IPS-11a (cell line): ENCODE data around the gene PLEKHA5.
"Not testable (repeated sequence)": the region's sequence is repeated elsewhere in the genome, so short reads cannot be mapped to it uniquely, and the experiment has no call there.

Experiments
- H3K4me3 ChIP-seq: one replicate; pipeline ENCODE4 v1.5.1; 2013; ENCODE audit warnings: low read depth, low read length, control low read depth

PLEKHA5 gene

DNA sequence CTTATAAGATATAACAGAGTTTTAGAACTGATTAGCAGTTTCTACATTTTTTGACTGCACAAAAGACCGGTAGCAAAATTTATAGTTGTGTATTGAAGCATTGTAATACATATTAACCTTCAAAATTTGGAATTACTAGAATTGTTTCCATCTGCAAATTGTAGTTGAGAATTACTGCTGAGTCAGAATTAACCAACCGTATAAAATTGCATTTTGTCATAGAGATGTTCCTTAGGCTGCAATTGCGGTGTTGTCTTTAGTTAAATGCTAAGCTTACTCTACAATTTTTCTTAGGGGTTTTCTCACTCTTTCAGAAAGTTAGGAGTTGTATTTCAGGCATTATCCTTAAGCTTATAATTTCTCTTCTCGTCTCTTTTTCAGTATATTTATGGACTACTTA lies 132.2 kb downstream of the PLEKHA5 start:
- H3K4me3 ChIP-seq: no peak overlapping the region

DNA sequence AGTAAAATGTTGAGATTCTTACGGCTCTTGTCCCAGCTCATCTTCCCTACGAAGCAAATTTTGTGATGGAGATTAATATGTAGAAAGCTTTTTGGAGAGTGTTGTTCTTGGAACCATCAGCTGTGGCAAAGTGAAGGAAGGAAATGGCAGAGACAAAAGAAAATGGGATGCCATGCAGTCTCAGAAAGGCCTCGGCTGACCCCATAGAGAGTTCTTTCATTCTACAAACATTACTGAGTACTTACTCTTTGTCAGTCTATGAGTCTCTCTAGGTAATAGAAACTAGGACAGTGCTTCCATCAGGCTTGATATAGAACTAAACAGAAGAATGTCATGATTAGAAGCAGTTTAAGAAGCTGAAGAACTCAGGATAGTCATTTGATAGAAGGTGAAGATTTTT lies 134.1 kb downstream of the PLEKHA5 start:
- H3K4me3 ChIP-seq: no peak overlapping the region

DNA sequence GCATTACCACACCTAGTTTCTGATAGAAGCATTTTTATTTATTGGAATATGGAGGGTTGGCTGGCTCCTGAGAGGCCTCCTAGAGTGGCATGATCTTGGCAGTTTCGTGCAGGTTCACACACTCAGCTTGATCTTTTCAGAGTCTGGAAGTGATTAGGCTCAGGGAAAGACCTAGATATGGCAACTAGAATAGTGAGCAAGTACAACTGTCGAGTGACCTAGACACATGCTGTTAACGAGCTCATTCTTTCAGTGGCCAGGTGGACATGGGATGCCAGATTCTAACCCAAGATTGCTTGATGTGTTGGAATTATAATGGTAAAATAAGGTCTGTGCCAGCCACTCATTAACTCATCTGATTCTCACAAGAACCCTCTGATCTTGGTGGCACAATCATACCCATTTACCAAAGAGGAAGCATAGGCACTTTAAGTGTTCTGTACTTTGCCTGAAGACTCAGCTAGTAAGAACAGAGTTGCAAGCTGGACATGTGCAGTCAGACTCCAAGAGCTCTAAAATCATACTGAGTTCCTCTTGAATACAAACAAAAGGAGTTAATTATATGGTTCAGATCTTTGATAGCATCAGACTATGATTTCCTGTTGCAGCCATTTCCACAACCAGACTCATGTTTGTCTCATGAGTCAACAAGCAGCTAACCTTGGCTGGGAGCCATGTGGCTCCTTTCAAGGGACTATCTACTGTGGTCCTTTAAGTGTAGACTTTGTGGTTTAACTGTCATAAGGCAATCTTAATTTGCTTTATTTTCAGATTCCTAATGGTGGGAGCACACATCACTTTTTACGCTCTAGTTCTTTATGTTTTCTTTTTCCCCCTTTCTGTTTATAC lies 144.2 kb downstream of the PLEKHA5 start:
- H3K4me3 ChIP-seq: no peak overlapping the region

DNA sequence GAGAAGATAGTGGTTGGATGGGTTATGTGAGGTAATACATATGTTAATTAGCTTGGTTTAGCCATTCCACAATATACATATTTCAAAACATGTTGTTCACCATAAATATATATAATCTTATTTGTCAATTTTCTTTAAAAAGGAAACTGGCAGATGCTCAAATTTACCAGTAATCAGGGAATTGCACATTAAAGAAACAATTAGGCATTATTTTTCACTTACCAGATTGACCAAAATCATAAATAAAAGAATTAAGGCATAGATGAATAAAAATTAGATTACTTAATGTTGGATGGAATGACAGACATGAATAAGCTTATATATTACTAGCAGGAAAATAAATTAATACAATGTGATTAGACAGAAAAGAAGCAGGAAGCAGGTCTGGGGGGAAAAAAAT lies 147.2 kb downstream of the PLEKHA5 start:
- no peak overlapping the region for H3K4me3 ChIP-seq

DNA sequence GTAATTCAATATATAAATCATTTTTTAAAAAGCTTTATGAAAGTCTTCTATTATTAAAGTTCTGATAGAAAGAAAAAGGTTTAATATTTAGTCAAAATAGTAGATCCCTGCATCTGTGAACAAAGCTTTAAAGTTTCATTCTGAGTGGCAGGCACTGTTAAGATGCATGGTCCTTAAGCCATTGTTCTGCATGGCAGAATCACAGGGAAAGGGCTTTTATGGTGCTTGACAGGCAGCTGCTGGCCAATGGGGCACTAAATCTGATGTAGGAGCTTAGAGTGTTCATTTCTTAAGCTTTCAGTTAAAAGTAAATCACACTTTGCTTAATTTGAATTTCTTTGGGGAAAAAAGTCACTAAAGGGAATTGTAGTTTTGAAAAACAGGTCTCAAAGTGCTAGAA lies 148.2 kb downstream of the PLEKHA5 start:
- H3K4me3 ChIP-seq: no peak overlapping the region

DNA sequence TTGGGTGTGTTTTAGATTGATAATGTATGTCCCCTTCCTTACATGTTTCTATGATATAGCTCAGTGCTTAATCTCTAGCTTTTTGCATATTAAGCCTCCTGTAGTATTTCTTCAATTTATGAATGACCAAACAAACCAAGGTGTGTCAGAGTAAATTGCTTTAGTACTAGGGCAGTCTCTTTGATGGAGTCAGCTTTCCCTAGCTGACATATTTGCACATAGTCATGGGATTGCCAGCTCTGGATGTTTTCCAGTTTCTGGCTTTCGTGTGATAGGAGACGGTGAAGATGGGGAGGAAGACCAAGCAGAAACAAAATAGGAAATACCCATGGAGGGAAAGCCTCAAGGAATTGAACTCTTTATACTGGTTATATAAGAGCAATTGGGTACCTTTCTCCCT lies 148.9 kb downstream of the PLEKHA5 start:
- no peak overlapping the region for H3K4me3 ChIP-seq

DNA sequence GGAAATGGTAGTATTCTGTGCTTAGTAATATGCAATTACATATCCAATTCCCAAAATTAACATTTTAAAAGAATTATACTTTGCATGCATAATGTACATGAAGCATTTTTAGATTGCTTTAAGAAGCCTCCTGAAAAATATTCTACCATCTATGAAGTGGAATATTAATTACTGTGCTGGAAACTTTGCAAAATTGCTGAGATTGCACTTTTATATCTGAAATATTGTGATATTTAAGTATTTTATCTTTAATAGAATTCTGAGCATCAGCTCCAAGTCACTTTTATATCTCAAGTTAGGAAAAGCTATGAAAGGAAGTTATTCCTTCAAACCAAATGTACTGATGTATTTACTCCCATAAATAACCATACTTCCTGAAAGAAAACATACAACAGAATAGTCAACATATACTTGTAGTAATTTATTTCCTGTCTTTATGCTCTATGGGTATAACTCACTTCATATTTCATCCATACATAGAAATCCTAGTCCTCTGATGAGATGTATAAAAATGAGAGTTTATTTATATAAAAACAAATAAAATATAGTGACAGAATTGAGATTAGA lies 152.7 kb downstream of the PLEKHA5 start:
- no peak overlapping the region for H3K4me3 ChIP-seq

DNA sequence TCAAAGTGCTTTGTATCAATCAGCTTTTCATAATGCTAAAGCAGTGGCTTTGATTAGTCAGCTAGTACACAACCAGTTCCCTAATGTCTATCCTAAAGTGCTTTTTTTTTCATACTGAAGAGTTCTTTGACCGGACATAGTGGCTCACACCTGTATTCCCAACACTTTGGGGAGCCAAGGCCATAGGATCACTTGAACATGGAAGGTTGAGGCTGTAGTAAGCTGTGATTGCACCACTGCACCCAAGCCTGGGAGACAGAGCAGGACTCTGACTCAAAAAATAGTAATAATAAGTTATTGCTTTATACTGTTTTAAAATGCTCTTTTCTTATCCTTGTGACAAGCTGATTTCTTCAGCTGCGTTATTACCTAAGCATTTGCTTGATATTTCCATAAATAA lies 155.1 kb downstream of the PLEKHA5 start:
- H3K4me3 ChIP-seq: no peak overlapping the region

DNA sequence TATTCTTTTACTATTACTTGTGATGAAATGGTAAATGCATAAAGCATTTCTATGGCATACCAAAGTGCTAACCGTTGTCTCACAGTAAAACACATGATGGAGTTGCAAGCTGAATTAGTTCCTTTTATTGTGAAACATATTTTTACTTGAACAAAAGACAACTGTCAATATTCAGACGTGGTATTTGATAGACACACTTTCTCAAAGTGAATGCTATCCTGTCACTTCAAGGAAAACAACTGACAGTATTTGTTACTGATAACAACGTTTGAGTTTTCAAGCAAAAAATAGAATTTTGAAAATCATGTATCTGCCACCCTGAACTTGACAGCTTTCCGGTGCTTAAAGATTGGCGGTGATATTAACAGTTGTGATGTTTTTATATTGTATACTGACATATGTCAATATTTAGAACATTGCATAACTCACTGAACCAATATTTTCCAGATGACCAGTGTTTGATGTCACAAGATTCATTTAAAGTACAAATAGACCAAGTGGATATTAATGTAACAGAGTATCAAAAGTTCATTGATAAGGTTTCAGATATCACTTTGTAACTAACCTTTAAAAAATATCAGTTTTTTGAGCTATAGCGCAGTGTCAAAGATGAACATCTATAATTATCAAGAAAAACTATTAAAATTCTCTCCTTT lies 156.4 kb downstream of the PLEKHA5 start:
- H3K4me3 ChIP-seq: no peak overlapping the region

DNA sequence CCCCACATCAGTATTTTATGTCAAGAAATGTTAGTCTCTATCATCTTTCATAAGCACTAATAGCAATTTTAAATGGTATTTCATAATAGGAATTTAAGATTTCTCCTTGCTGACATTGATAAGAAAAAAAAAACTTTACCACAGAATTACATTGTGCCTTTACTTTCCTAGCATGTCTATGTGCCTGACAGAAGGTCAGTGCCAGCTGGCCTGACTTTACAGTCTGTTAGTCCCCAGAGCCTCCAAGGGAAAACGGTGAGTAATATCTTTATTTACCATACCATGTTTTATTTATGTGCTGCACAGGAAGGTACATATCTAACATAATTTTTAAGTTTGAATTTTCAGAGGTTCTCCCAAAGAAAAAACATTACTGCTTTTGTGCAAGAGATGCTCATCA lies 157.8 kb downstream of the PLEKHA5 start:
- H3K4me3 ChIP-seq: no peak overlapping the region

DNA sequence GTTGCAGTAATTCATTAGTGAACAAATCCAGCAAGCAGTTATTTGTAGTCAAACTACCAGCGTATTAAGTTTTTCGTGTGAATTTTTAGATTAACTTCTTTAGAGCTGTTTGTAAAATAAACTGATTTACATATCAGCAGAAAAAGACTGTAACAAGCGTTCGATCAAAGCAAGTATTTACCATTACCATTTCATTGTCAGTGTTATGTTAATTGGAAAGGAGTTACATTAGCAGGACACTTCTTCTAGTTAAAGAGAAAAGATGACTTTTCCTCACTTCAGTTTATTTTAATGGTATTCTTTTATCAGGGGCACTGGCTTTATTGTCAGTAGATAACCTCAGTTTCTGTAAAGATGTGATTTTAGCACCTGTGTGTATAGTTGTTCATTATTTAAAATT lies 158.6 kb downstream of the PLEKHA5 start:
- H3K4me3 ChIP-seq: no peak overlapping the region

DNA sequence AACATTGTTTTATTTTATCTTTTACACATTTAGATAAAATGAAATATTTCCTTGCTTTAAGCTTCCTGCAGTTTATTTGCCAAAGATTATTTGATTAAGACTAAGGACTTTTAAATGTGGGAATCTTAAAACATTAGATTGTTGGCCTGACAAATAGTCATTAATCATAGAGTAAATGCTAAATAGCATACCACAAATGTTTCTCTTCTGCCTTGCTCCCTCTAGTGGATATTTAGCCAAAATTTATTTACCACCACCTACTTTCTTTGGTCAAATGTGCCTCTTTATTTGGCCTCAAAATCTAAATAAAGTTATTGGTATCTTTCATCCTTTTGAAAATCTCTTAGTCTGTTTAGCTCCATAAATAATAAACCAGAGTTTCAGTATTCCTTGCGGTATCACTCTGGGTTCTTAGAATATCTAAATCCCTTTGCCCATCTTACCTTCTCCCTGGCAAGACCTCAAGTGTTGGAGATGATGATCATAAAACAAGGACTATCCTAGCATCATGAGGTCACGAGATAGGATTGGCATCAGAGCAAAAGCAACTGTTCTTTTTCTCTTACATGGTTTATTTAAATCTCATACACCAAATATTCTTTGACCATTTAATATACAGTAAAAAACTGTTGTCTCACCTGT lies 159.2 kb downstream of the PLEKHA5 start:
- H3K4me3 ChIP-seq: no peak overlapping the region

DNA sequence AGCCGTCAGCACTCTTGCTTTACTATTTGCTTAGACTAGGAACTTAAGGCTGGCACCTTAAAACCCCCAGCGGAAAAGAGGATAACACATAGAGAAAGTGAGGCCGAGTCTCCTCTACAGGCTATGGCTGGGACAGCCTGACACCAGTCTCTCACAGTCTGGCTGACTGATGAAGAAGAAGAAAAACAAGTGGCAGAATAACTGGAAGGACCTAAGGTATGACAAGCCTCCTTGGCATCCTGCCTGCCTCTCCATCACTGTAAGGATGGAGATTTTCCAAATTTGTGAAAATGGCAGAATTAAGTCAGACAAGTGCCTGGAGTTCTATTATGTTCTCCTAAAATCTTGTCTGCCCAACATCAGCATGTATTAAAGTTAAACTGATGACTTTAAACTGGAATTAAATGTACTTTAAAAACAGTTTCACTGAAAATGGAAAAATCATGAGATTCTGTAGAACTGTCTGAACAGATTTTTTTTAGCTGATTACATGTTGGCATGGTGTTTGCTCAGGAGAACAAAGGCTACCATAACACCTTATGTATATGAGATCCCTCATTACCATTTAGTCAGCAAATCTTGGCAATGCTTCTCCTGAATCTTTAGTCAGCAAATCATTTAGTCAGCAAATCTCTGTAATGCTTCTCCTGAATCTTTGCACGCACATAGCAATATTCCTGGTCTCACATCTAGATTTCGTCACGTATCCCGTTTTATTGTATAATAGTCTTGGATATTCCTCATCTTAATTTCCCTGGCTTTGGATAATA lies 169.5 kb downstream of the PLEKHA5 start:
- no peak overlapping the region for H3K4me3 ChIP-seq

DNA sequence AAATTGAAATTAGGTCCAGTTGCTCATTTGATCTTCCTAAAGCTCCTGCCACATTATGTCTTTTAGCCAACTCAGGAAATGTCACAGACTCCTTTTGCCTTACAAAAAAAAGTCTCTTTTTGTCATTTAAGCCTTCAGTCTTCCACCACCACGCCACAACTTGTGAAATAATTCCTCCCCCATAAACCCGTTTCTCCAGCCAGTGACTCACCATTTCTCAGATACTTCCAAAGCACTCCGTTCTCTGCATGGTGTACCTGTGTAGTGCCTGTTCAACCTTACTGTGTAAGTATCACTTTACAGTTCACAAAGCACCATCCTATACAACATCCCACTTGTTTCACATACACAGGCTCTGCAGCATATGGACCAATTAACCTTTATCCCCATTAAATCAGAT lies 170.2 kb downstream of the PLEKHA5 start:
- no peak overlapping the region for H3K4me3 ChIP-seq

DNA sequence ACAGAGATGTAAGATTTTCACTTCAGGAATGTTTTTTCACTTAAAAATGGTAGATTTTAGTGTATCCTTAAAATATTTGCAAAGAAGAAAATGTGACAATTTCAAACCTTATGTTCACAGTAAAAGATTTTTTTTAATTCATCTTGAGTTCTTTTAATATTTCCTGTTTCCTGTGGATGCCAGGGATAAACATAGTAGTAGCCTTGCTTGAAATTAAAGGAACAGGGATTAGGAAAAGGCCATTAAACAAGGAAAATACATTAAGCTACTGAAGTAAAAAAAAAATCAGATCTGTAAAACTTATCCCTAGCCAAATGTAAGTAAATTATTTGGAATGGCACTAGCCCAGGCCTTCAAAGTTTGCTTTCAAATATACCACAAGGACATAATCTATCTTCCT lies 171.7 kb downstream of the PLEKHA5 start:
- no peak overlapping the region for H3K4me3 ChIP-seq

DNA sequence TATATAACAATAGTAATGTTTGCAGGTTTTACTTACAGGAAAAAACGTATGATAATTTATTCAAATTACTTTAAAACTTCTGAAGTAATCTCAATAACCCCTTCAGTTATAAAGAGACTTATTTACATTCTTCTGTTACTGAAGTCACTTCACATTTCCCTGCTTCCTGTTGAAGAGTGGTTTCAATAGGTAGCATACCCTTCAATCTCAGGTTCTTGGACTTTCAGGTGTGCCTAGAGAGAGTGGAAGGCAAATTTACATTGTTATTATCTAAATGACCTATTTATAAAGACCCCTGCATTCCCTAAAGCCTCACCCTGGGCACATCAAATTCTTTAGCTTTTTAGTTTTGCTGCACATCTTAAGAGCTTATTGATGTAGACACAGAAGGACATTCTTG lies 172.2 kb downstream of the PLEKHA5 start:
- no peak overlapping the region for H3K4me3 ChIP-seq

DNA sequence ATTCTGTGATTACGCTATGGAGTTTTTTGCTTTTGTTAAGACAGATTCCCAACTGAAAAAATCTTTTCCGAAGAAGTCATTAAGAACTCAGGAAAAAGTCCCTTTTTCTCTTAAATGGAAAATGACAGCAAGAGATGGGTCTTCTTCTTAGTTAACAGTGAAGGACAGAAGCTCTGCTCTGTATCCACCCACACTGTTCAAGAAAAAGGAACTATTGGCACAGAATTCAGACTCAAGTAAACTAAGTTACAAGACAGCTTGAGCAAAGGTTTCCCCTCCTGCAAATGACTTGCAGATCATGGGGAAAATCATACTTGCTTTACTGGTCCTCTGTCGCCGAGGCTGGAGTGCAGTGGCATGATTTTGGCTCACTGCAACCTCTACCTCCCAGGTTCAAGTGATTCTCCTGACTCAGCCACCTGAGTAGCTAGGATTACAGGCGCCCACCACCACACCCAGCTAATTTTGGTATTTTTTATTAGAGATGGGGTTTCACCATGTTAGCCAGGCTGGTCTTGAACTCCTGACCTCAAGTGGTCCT lies 172.6 kb downstream of the PLEKHA5 start:
- no peak overlapping the region for H3K4me3 ChIP-seq

DNA sequence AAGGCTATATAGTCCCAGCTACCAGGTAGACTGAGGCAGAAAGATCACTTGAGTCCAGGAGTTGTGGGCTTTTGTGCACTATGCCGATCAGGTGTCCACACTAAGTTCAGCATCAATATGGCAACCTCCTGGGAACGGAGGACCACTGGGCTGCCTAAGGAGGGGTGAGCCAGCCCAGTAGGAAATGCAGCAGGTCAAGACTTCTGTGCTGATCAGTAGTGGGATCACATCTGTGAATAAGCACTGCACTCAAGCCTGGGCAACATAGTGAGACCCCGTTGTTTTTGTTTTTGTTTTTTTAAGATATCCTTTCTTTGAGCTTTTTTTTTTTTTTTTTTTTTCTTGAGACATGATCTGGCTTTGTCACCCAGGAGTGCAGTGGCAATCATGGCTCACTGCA lies 174.0 kb downstream of the PLEKHA5 start:
- H3K4me3 ChIP-seq: no peak overlapping the region

DNA sequence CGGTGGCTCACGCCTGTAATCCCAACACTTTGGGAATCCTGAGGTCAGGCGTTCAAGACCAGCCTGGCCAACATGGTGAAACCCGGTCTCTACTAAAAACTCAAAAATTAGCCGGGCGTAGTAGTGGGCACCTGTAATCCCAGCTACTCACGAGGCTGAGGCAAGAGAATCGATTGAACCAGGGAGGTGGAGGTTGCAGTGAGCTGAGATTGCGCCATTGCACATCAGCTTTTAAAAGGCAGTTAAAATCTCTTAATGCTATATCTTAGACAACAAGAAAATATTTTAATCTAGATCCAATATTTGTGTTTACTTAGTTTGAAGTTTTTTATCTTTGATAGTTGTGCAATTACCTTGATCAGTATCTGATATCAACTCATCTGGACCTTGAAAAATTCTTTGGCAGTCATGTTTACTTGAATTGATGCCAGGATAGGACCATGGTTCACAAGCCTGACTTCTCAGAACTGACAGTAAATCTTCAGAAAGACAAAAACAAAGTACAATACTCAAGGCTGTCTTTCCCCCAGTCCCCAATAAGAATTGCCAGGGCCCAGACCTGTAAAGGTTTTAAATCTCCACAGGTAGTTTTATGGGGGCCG lies 174.7 kb downstream of the PLEKHA5 start:
- no peak overlapping the region for H3K4me3 ChIP-seq

DNA sequence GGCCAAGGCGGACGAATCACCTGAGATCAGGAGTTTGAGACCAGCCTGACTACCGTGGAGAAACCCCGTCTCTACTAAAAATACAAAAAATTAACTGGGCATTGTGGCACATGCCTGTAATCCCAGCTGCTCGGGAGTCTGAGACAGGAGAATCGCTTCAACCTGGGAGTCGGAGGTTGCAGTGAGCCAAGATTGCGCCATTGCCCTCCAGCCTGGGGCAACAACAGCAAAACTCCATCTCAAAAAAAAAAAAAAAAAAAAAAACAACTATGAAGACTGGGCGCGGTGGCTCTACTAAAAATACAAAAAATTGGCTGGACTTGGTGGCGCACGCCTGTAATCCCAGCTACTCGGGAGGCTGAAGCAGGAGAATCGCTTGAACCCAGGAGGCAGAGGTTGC lies 176.1 kb downstream of the PLEKHA5 start:
- not testable (repeated sequence) for H3K4me3 ChIP-seq
